Activated T-helper 2 cell treated with anti-CD3 and anti-CD28 coated beads, Interferon-gamma antibody, Interleukin-2, Interleukin-4, amounts not matched to agents 10 μg/mL and 5 μg/mL and 100 μg/mL, durations not matched to agents 14 hours and 24 hours and 36 hours (primary cell): ENCODE measurements around the gene SLC35E2B. TPM values are rescaled to one million over a fixed set of nuclear protein-coding genes. Genes with fewer than 3 reads are reported as not detected.
"Not testable (repeated sequence)": the region's sequence is repeated elsewhere in the genome, so short reads cannot be mapped to it uniquely, and the experiment has no call there.

Experiments used
- DNase-seq: peaks from one replicate; pipeline ENCODE4 v3.0.0; 2021; ENCODE audit warnings: low spot score
- H3K27ac Mint-ChIP-seq: one replicate; pipeline ENCODE4 v1.8.0; 2021; ENCODE audit warnings: mixed read lengths
- H3K27me3 Mint-ChIP-seq: one replicate; pipeline ENCODE4 v1.8.0; 2021; ENCODE audit warnings: low read depth, mixed read lengths
- H3K36me3 Mint-ChIP-seq: one replicate; pipeline ENCODE4 v1.8.0; 2021; ENCODE audit warnings: low read depth, mixed read lengths
- H3K4me1 Mint-ChIP-seq: one replicate; pipeline ENCODE4 v1.8.0; 2021; ENCODE audit warnings: low read depth, mixed read lengths
- H3K4me3 Mint-ChIP-seq: one replicate; pipeline ENCODE4 v1.8.0; 2021; ENCODE audit warnings: low read depth, mild to moderate bottlenecking, moderate library complexity, mixed read lengths
- H3K9me3 Mint-ChIP-seq: one replicate; pipeline ENCODE4 v1.8.0; 2021; ENCODE audit warnings: mixed read lengths
- intact Hi-C: fragments of 100-400 bp; cut with micrococcal nuclease; formaldehyde crosslinking; loops from one replicate; pipeline ENCODE4 v1.15.1; 2023
- total RNA-seq: library from RNA; stranded (reverse); gene quantifications from 2 replicates; pipeline ENCODE4 v1.2.3, GENCODE V29; 2022

The SLC35E2B gene
- total RNA-seq, 1 donor from 2014 or later: 41.9 TPM

GRCh38 chr1:1697358-1698183 is 5.0 kb upstream of the SLC35E2B start:
- H3K4me1 Mint-ChIP-seq, H3K9me3 Mint-ChIP-seq, H3K27ac Mint-ChIP-seq, DNase-seq, intact Hi-C loops, H3K27me3 Mint-ChIP-seq, H3K36me3 Mint-ChIP-seq, H3K4me3 Mint-ChIP-seq: not testable (repeated sequence)

DNA sequence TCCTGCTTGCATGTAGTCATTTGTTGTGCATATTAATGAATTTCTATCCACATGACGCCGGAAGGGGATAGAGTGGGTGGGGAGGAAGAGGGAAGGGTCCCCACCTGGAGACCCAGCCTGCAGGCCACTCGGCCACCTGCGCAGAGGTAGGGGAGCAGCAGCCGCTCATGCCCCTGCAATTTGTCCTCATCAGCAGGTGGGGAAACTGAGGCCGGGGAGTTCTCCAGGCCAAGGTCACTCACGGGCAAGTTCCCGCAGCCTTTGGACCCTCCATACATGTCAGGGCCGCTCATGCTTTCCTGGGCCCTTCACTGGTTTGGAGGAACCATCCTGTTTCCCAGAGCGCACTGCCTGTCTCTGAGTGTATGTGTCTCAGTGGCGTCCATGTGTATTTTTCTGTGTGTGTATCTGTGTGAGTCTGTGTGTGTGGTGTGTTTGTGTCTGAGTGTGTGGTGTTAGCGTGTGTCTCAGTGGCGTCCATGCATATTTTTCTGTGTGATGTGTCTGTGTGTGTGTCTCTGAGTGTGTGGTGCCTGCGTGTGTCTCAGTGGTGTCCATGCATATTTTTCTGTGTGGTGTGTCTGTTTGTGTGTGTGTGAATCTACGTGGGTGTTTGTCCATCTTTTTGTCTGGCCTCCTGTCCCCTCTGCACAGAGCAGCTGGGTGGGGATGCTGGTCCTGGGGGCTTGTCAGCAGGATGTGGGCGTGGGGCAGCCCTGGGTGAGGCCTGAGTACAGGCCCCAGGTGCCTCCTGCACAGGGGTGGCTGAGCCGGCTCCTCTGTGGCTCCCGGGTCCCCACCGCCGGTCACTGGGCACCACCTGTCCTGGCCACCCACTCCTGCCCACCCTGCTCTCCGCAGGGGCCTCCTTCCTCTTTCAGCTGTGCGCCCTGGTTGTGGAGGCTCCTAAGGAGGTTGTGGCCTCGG is 4.1 kb upstream of the SLC35E2B start:
- intact Hi-C loops, H3K27ac Mint-ChIP-seq, H3K4me1 Mint-ChIP-seq, H3K36me3 Mint-ChIP-seq, H3K27me3 Mint-ChIP-seq, DNase-seq, H3K4me3 Mint-ChIP-seq, H3K9me3 Mint-ChIP-seq: not testable (repeated sequence)

GRCh38 chr1:1692324-1692713 is 276 bp downstream of the SLC35E2B start:
- H3K4me1 Mint-ChIP-seq, H3K27me3 Mint-ChIP-seq, intact Hi-C loops, H3K9me3 Mint-ChIP-seq: not testable (repeated sequence)
- peak; percentile 80 for DNase-seq
- H3K36me3 Mint-ChIP-seq: peaks cover 16% of the 10 kb centered on the region
- H3K27ac Mint-ChIP-seq: peak overlapping the region; percentile 28
- H3K4me3 Mint-ChIP-seq: peak overlapping the region; percentile 77

DNA sequence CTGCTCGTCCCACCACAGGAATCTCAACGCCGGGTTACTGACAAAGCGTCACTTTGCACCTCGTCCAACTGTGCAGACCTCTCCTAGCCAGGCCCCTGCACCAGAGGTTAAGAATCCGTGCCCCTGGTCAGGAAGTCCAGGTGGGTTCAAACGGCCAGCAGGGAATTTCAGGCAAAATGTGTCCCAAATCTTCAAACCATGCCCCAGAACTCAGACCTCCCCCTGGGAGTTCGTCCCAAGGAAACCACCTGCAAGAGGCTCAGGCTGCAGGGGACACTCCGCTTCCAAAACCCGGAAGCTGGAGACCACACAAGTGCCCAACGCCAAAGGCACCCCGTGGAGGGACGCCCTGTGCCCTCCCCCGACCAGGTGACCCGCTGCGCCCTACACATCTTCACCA is 1.2 kb downstream of the SLC35E2B start:
- DNase-seq, H3K4me1 Mint-ChIP-seq, H3K9me3 Mint-ChIP-seq, H3K27ac Mint-ChIP-seq, H3K4me3 Mint-ChIP-seq, intact Hi-C loops, H3K27me3 Mint-ChIP-seq: not testable (repeated sequence)
- H3K36me3 Mint-ChIP-seq: peaks cover 16% of the 10 kb centered on the region

- H3K9me3 Mint-ChIP-seq, H3K27ac Mint-ChIP-seq, DNase-seq, intact Hi-C loops, H3K4me3 Mint-ChIP-seq, H3K4me1 Mint-ChIP-seq, H3K27me3 Mint-ChIP-seq: not testable (repeated sequence)
- H3K36me3 Mint-ChIP-seq: peaks cover 19% of the 10 kb centered on the region
Observed at GRCh38 chr1:1689526-1689925, 3.1 kb downstream of the SLC35E2B start.

GRCh38 chr1:1687846-1688245 is 4.7 kb downstream of the SLC35E2B start:
- H3K4me1 Mint-ChIP-seq: peaks cover 5% of the 10 kb centered on the region
- no peaks in the 10 kb centered on the region for H3K9me3 Mint-ChIP-seq
- peaks cover 19% of the 10 kb centered on the region for H3K36me3 Mint-ChIP-seq
- intact Hi-C loops: no loop called here
- H3K27me3 Mint-ChIP-seq: no peaks in the 10 kb centered on the region
- no peak for DNase-seq
- H3K4me3 Mint-ChIP-seq: no peak overlapping the region
- H3K27ac Mint-ChIP-seq: peak overlapping the region; percentile 26

GRCh38 chr1:1684031-1684681 is 8.4 kb downstream of the SLC35E2B start:
- Mint-ChIP-seq H3K4me1 (peaks cover 8% of the 10 kb centered on the region), H3K36me3 (peaks cover 12% of the 10 kb centered on the region), H3K27me3 (no peaks in the 10 kb centered on the region), H3K9me3 (no peaks in the 10 kb centered on the region), H3K27ac (no peak overlapping the region), H3K4me3 (no peak overlapping the region)
- no peak for DNase-seq
- intact Hi-C loops: no loop called here

- no peak for DNase-seq
- peaks cover 9% of the 10 kb centered on the region for H3K36me3 Mint-ChIP-seq
- intact Hi-C loops: no loop called here
- H3K27me3 Mint-ChIP-seq: no peaks in the 10 kb centered on the region
- peaks cover 16% of the 10 kb centered on the region for H3K4me1 Mint-ChIP-seq
- no peak overlapping the region for H3K27ac Mint-ChIP-seq
- no peak overlapping the region for H3K4me3 Mint-ChIP-seq
- no peaks in the 10 kb centered on the region for H3K9me3 Mint-ChIP-seq
Observed at GRCh38 chr1:1683104-1683905, 9.3 kb downstream of the SLC35E2B start.

GRCh38 chr1:1680912-1681273 is 11.7 kb downstream of the SLC35E2B start:
- peaks cover 10% of the 10 kb centered on the region for H3K36me3 Mint-ChIP-seq
- H3K27ac Mint-ChIP-seq: no peak overlapping the region
- H3K4me3 Mint-ChIP-seq: no peak overlapping the region
- DNase-seq: no peak
- no peaks in the 10 kb centered on the region for H3K9me3 Mint-ChIP-seq
- H3K27me3 Mint-ChIP-seq: no peaks in the 10 kb centered on the region
- H3K4me1 Mint-ChIP-seq: peaks cover 23% of the 10 kb centered on the region
- intact Hi-C loops: no loop called here

- no peaks in the 10 kb centered on the region for H3K27me3 Mint-ChIP-seq
- no peak overlapping the region for H3K27ac Mint-ChIP-seq
- DNase-seq: no peak
- no peak overlapping the region for H3K4me3 Mint-ChIP-seq
- no peaks in the 10 kb centered on the region for H3K9me3 Mint-ChIP-seq
- intact Hi-C loops: no loop called here
- peaks cover 7% of the 10 kb centered on the region for H3K36me3 Mint-ChIP-seq
- peaks cover 20% of the 10 kb centered on the region for H3K4me1 Mint-ChIP-seq
Observed at GRCh38 chr1:1680031-1680911, 12.3 kb downstream of the SLC35E2B start.

DNA sequence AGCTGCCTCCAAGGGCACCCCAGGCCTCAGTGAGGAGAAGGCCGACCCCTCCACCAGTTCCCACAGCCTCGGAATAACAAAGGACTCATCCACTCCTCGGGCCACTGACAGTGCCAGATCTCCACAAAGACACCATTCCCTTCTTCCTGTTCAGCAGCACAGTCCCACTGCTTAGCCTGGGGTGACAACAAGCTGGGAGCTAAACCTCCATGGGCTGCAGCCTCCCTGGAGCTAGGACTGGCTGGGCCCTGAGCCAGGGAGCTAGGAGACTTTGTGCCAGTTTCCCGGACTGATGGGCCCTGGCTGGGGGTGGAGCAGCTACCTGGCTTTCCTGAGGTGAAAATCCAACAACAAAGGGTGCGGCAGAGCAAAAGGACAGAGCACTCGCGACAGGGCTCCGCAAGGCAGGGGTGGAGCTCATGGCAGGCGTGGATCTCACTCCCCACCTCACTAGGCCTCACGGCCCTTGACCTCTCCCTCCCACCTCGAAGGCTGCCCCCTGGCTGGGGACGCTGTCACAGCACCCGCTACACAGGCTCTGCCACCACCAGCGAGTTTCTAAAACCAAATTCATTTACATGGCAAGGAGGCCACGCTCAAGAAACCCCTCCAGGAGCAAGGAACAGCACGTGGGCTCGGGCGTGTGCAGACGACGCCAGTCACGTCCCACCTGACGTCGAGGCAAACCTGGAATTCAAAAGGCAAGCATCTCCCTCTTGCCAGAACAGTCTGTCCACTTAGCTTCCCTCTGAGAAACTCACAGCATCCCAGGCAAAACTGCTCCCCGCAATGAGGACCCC is 13.8 kb downstream of the SLC35E2B start:
- Mint-ChIP-seq H3K4me1 (peaks cover 20% of the 10 kb centered on the region), H3K27me3 (no peaks in the 10 kb centered on the region), H3K36me3 (peaks cover 7% of the 10 kb centered on the region), H3K4me3 (peak overlapping the region; percentile 69), H3K27ac (peak overlapping the region; percentile 90), H3K9me3 (no peaks in the 10 kb centered on the region)
- DNase-seq: peak; percentile 48
- intact Hi-C loops: no loop called here
